NCI-H2107 treated with DMSO at 0.1 percent for 48 hours (cell line): ENCODE results near the gene AARS2.
"Not testable (repeated sequence)": the region's sequence is repeated elsewhere in the genome, so short reads cannot be mapped to it uniquely, and the experiment has no call there.

Experiments
- DNase-seq: peaks from one replicate; lab custom pipeline; 2025; ENCODE audit not compliant: unreplicated experiment; lab: John Stamatoyannopoulos, UW

The AARS2 gene

DNA sequence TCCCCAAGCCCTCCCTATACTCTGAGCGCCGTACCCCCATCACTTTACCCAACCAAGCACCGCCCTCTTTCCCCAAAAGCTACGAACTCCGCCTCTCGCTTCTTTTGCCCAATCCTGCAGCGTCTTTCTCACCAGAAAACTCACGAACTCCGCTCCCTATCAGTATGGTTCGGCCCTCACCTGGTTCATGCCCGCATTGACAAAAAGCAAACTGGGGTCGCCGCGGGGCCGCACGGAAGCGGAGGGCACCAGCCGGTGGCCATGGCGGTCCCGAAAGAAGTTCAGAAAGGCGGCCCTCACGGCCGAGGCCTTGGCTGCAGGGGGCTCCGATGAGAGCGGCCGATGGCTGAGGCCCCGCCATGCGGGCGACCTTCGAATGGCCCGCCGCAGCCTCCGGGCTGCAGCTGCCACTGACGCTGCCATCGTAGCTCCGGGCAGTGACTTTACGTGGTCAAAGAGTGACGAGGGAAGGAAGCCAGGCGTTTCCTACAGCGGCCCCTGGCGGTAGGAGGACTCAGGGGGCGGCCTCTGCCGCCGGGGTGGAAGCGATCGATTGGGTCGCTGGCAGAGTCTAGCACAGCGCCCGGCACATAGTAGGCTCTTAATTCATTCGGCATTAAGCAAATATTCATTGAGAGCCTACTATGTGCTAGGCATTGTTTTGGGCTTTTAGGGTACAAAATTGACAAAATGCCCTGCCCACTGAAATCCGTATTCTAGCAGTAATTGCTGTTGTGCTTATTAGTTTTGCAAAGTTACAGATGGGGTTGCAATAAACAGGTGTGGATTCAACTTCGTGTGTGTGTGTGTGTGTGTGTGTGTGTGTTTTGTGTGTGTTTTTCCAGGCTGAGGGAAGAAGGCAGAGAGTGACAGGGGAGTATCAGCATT, at the start of gene AARS2:
Gene AARS2 (minus strand): TSS at position 447 of the 888 bp plus-strand sequence. CDS start 24 bp downstream, at position 423.
- DNase-seq: peak; percentile 18

DNA sequence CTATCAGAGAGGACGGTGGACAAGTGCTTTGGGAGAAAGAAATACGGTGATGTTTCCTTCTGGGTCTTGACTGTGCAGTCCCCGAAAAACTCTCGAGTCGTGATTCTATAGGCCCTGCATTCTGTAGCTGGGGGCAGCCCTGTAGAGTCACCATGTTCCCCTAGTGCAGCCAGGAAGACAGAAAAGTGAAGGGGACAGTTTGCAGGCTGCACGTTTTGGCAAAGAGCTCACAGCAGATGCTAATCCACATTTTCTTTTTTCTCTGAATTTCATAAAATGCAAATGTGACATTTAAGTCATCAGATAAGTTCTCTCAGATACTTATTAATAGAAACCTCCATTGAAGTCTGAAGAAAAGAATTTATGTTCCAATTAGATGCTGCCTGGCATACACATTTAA, 48.8 kb upstream of the AARS2 start:
- no peak for DNase-seq

GRCh38 chr6:44359973-44360372, 46.8 kb upstream of the AARS2 start:
- DNase-seq: no peak

DNA sequence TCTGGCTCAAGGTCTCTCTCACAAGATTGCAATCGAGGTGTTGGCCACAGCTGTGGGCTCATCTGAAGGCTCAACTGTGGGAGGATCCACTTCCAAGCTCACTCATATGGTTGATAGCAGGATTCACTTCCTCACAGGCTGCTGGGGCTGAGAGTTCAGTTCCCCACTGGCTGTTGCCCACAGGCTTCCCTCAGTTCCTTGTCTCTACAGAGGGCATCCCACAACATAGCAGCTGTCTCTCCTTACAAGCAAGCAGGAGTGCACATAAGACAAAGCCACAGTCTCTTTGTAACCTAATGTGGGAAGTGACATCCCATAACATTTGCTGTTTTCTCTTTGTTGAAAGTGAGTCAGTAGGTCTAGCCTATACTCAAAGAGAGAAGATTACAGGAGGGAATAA, 43.3 kb upstream of the AARS2 start:
- no peak for DNase-seq

- DNase-seq: no peak
Observed at GRCh38 chr6:44355640-44356039, 42.5 kb upstream of the AARS2 start.

- DNase-seq: no peak
Observed at GRCh38 chr6:44353336-44353735, 40.2 kb upstream of the AARS2 start.

- no peak for DNase-seq
Observed at GRCh38 chr6:44352259-44352658, 39.1 kb upstream of the AARS2 start.

DNA sequence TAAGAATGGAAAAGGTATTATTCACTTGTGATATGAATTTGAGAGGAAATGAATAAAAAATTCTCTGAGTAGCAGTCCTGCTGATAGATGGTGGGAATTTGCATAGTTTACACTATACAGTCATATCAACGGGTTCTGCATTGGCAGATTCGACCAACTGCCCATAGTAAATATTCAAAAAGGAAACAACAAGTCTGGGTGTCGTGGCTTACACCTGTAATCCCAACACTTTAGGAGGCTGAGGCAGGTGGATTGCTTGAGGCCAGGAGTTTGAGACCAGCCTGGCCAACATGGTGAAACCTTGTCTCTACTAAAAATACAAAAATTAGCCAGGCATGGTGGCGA, 37.5 kb upstream of the AARS2 start:
- not testable (repeated sequence) for DNase-seq

DNA sequence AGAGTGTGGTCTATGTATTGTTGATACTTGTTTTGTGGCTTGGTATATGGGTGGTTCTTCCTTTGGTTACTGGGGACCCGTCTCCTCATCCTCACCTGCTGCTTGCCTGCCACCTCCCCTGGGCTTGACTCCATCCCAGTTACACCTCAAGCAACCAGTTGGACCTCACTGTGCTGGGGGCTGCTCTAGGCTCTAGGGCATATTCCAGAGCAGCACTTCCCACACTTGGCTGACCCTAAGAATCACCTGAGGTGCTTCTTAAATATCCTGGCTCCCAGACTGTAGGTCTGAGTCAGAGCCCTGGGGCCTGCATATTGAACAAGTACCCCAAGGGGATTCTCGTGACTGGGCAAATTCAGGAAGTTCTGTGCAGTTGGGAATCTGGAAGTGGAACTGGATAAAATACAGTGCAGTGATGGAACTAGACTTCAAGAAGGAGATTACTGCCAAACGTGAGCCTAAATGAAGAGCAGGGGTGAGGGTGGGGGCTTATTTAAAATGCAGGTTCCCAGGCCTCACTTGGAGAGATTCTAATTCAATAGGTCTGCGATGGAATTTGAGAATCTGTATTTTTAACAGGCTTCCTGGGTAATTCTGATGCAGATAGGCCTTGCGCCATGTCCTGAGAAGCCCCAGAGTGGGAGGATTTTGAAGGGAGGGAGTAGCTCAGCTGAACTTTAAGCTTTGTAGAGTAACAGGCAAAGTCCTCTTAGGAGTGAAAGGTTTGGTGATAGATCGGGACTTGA, 36.9 kb upstream of the AARS2 start:
- DNase-seq: no peak

DNA sequence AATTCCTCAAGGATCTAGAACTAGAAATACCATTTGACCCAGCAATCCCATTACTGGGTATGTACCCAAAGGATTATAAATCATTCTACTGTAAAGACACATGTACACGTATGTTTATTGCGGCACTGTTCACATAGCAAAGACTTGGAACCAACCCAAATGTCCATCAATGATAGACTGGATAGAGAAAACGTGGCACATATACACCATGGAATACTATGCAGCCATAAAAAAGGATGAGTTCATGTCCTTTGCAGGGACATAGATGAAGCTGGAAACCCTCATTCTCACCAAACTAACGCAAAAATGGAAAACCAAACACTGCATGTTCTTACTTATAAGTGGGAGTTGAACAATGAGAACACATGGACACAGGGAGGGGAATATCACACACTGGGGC, 33.7 kb upstream of the AARS2 start:
- DNase-seq: not testable (repeated sequence)

- DNase-seq: no peak
Observed at GRCh38 chr6:44342489-44342888, 29.3 kb upstream of the AARS2 start, which contains the start of gene SPATS1. Gene SPATS1, plus strand, starts transcription at chr6:44342650. Its CDS starts 446 bp downstream, at chr6:44343096.

- DNase-seq: no peak
Observed at GRCh38 chr6:44342052-44342451, 28.9 kb upstream of the AARS2 start.

GRCh38 chr6:44341095-44341890, 28.1 kb upstream of the AARS2 start:
- no peak for DNase-seq

DNA sequence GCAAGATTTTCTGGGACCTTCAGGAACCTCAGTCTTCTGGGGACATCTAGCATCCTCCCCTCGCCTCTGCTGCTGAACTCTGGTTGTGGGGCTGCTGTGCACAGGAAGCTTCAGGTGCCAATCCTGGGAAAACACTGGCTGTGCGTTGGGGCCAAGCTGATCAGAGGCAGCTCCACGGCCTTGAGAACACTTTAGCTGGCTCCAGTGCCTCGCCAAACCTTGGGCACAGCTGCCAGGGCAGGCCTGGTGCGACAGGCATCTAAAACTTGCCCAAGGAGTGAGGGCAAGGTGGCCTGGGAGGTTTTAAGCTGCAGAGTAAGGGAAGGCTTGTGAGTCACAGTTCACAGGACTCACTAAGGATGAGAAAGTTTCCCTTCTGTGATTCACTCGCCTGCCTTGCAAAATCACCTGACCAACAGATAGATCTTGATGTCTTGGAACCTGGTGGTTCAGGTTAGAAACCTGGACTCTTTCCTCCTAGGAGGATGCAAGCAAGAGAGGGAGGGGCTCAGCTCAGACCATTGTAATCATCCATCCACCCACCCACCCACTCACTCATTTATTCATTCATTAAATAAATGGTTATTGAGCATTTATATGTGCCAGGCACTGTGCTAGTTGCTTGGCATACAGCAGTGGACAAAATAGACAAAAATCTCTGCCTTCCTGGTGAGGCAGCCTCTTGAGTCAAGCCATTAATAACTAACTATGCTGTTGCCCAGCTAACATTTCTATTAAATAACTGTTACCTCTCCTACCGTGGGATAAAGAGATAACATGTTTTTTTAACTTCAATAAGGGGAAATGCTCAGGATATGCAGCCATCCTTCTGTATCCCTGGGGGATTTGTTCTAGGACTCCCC, 26.8 kb upstream of the AARS2 start:
- no peak for DNase-seq

DNA sequence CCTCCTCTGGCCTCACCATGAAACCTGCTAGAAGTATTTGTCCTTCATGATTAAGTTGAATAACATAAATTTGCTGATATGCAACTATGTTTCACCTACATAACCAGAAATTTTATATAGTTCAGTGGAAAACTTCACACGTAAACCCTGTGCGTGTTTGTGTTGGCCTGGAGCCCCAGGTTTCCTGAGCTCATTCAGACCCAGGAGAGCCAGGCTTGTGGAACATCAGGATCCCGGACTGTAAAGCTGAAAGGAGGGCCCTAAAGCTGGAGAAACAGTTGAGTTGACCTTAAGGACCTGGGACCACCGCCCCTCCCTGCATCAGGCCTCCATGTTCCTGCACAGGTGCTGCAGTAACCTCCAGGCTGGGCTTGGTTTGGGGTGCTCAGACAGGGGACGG, 26.2 kb upstream of the AARS2 start:
- DNase-seq: no peak

- DNase-seq: peak; percentile 23
Observed at GRCh38 chr6:44338228-44339122, 25.3 kb upstream of the AARS2 start.

- peak; percentile 3 for DNase-seq
Observed at GRCh38 chr6:44335631-44336030, 22.5 kb upstream of the AARS2 start.

- no peak for DNase-seq
Observed at GRCh38 chr6:44333942-44334341, 20.8 kb upstream of the AARS2 start.

DNA sequence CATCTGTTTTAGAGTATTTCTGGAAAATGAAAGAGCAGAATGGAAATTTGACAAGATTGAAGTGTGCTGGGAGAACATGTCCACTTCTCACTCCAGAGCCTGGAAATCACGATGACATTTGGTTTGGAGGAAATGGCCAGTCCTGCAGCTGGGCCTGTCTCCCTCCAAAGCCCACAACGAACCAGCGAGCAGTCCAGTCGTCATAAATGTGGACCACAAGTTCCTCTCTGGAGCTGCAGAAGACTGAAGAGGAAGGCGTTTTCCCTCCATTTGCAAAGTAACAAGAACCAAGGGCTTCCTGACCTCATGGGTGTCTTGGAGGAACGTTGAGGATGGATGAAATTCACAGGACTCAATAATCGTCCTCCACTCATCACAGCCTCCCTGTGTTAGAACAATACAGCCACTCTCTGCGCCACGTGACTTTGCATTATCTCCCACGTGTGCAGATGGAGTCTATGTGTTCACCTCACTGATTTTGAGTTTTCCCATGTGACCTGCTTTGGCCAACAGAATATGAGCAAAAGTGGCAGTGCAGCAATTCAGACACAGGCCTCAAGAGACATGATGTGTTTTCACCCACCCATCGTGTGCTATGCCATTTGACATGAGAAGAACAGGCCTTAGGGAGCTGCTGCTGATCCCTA, 20.2 kb upstream of the AARS2 start:
- DNase-seq: no peak
